HG03135 (cell line): Measurements from ENCODE around the gene UBXN4.
"Not testable (repeated sequence)": the region's sequence is repeated elsewhere in the genome, so short reads cannot be mapped to it uniquely, and the experiment has no call there.

Experiments used
- ATAC-seq: cut with Tn5 transposase; IDR thresholded peaks from one replicate; pipeline ENCODE4 v1.9.1; 2021; ENCODE audit warnings: mild to moderate bottlenecking, moderate library complexity; ENCODE audit not compliant: unreplicated experiment

The UBXN4 gene

DNA sequence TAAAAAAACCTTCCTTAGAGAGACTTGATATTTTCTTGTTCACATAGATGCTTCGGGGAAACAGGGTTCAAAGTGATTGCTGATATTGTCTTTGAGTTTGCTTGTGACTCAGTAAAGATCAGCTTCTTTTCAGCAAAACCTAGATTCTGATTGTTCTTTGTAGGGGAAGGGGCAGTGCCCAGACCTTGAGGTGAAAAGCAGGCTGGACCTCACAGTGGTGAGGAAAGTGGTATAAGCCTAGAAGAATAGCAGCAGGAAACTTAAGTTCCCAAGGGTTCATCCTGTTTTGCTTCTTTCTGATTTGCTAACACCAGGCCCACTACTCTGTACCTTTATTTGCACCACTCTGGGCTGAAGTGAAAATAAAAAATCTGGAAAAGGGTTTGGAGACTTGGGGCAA, 20.9 kb downstream of the UBXN4 start:
- no peak for ATAC-seq

DNA sequence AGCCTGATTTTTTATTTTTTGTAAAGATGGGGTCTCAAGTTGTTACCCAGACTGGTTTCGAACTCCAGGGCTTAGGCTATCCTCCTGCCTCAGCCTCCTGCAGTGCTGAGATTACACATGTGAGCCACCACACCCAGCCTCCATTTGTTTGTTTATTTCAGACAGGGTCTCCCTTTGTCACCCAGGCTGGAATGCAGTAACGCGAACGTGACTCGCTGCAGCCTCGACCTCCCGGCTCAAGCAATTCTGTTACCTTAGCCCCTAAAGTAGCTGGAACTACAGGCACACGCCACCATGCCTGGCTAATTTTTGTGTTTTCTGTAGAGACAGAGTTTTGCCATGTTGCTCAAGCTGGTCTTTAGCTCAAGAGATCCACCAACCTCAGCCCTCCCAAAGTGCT, 27.2 kb downstream of the UBXN4 start:
- no peak for ATAC-seq

DNA sequence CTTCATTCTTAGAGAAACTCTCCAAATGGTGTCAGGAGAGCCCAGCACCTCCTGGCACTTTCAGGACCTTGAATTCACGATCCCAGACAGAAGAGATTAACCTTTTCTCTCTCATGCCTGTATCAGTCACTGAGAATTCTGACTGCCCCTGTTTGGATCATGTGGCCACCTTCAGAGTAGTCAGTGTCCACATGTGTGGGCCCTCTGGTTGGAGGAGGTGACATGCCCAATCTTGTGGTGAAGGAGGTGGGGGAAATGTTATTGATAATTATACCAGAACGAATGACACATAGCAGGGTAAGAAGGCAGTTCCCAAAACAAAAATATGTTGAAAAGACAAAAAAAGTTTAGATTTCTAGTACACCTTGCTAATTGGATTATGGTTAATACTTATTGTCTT, 31.7 kb downstream of the UBXN4 start:
- ATAC-seq = no peak

DNA sequence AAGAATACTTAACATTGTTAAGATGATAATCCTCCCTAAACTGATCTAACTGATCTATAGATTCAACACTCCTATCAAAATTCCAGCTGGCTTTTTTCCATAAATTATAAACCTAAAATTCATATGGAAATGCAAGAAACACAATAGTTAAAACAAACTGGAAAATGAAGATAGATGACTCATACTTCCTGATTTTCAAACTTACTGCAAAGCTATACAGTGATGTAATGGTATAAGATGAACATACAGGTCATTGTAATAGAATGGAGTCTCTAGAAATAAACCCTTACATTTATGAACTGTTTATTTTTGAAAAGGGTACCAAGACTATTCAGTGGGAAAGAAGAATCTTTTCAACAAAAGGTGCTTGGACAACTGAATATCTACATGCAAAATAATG, 32.3 kb downstream of the UBXN4 start:
- ATAC-seq = no peak

DNA sequence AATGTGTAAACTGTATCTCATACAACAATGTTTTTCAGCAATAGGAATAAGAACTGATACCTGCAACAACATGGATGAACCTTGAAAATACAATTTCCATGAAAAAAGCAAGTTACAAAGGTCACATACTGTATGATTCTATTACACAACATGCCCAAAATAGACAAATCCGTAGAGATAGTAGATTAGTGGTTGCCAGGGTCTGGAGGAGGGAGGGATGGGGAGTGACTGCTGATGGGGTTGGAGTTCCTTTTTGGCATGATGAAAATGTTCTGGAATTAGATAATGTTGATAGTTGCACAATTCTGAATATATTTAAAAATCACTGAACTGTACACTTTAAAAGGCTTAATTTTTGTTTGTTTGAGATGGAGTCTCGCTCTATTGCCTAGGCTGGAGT, 33.8 kb downstream of the UBXN4 start:
- ATAC-seq = no peak

DNA sequence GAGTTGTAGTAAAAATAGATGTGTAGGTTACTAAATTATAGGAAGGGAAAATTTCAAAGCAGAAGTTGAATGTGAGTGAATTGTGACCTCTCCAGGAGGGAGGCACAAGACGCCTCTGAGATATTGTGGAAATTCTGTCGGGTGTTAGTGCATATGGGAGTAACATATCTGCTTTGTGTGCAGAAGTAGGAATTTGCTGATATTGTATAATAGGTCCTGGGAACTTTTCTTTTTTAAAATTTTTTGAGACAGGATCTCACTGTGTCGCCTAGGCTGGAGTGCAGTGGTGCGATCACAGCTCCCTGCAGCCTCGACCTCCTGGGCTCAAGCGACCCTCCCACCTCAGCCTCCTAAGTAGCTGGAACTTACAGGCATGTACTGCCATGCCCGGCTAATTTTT, 34.7 kb downstream of the UBXN4 start:
- no peak for ATAC-seq

DNA sequence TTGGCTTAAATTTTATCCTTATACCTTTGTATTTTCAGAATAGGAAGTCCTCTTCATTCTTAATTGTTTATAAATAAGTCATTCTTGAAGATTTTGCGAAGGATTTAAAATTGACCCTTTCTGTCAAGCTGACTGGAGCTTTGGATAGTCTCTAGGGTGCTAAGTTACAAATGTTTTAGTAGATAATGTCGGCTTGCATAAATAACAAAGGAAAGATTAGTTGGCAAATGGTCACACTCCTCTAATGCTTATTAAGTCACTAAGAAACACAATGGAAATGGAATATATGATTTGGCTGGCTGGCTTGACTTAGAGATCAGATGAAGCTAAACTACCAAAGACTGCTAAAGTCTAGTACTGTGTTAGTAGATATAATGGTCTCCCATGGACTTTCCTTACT, 40.6 kb downstream of the UBXN4 start:
- no peak for ATAC-seq

DNA sequence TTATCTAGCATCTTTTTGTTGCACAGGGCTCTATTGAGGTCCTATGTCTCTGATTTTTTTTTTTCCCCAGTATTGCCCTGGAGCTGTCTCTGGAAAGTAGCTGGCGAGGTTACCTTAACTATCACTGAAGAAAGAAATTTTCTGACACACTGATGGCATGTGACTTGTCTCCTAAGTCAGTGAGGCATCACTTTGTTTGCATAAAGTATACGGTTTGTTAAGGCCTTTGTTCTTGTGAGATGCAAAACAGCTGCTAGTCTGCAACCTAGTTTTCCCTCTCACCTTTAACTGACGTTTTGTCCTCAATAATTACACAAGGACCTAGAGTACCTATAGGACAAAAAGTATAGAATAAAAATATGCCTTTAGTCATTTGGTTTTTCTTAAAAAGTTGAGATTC, 41.8 kb downstream of the UBXN4 start:
- no peak for ATAC-seq

DNA sequence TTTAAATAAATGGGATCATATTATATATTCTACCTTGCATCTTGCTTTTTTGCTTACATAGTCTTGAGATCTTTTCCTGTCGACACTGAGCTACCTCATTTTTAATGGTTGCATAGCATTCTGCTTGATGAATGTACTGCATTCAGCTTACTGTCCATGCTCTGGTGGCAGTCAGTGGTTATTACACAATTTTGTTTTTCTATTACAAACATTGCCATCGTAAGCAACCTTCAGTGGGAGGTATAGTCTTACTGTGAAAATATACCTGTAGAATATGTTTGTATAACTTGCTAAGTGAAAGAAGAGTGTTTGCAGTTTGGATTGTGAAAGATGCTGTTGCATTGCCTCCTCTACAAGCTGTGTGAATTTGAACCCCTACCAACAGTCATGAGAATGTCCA, 43.4 kb downstream of the UBXN4 start:
- no peak for ATAC-seq

DNA sequence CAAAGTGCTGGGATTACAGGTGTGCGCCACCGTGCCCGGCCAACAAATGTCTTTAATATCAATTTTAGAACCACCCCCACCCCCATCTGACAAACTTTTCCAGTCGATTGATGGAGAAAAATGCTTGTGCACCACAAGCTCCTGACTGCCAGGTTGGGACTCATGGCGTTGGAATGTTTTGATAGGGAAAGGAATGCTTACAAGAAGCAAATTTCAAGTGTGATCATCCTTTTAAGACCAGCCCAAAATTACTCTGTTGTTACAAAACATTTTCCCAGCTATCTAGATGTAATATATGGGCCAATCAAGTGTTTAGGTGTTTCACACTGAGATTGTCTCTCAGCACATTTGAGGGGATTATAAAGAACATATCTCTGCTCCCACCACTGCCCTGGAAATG, 45.2 kb downstream of the UBXN4 start:
- ATAC-seq = no peak

DNA sequence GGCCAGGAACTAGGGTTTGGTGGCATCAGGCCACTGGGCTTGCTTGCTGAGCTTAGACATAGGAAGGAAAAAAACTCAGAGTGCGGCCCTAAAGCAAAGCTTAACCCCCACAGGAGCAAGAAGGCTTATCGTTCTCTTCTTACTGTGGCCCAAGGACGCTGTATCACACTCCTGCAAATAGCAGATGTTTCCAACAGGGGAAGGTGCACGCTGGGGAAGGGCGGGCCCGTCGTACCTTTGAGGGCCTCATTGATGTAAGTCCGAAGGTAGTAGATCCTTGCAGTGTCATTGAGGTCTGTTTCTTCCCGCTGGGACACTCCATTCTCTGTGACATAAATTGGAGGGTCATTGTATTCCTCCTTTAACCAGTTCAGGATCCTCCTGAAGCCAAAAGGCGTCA, 48.8 kb downstream of the UBXN4 start:
- no peak for ATAC-seq

DNA sequence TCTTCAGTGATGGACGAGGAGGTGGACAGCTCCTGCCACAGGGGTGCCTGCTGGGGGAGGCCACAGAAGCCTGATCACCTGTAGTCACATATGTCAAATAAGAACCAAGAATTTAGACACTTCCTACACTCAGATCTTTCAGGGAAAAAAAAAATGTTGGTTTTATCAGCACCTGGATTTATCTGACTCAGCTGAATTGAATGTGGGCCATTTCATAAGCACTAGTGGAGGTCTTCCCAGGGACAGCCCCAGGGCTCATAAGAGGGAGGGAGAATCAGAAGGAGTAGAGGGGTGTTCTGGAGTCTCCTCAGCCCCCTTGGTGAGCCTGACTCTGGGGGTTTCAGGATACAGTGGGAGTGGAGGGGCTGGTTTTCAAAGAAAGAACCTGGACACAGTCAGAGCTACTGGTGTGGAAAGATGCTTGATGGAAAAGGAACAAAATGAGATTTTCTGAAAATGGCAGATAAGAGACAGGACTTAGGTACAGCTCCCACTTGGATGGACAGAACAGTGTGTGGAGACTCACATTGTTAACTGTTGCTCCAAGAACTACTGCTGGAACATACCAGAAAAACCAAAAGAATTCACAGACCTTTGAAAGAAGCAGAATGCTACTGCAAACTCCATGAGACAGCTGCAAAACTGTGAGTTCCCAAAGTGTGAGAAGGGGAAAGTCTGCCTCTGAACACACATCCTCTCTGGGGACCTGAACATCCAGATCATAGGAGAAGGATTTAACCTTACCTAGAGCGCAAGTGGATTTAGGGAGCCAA, 49.9 kb downstream of the UBXN4 start:
- ATAC-seq = no peak

DNA sequence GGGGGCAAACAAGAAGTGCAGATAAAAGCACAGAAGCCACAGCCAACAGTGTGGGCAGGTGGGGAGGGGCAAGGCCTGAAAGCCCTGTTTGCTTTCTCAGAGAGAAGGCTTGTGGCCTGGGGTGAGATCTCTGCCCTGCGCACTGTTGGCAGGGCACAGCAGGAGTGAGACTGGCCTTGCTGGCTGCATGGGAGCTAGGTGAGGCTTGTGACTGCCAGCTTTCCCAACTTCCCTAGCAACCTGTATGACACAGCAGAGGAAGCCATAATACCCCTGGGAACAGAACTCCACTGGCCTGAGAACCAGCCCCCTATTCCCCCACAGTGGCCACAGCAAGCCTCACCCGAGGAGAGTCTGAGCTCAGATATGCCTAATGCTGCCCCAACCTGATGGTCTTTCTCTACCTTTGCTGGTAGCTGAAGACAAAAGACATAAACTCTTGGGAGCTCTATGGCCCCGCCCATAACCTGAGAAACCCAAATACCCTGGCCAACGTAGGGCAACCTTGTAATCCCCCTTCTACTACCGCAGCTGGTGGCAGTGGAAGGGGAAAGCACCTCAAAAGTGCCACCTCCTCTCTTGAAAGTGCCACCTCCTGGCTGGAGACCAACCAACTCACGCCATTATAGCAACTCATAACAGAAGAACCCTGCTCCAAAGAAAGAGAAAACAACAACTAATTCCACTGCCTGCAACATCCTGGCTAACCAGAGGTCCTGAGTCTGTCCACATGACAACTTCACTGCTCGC, 50.9 kb downstream of the UBXN4 start:
- ATAC-seq = no peak

DNA sequence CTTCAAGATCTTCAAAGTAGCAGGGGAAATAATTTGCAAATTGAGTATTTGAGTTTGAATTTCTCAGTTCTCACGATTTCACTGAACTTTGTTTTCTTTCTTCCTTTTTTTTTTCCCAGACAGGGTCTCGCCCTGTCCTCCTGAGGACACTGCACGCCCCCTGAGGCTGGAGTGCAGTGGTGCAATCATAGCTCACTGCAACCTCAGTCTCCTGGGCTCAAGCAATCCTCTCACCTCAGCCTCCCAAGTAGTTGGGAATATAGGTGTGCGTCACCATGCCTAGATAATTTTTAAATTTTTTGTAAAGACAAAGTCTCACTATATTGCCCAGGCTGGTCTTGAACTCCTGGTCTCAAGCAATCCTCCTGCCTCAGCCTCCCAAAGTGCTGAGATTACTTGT, 54.0 kb downstream of the UBXN4 start:
- ATAC-seq = not testable (repeated sequence)

DNA sequence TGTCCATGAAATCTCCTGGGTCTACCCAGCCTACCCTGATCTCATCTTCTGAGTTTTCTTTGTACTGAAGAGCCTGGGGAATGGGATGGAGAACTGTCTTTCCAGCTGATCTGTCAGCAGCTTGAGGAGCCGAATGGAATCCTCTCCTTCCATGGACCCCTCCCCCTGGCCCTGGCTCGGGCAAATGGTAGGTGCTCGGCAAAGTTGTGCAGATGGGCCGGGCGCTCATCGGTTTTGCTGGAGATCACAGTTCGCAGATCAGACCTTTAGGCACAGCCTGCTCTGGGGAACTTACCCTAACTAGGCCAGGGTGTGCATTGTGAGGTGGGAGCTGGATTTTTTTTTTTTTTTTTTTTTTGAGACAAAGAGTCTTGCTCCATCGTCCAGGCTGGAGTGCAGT, 55.0 kb downstream of the UBXN4 start:
- ATAC-seq = no peak

DNA sequence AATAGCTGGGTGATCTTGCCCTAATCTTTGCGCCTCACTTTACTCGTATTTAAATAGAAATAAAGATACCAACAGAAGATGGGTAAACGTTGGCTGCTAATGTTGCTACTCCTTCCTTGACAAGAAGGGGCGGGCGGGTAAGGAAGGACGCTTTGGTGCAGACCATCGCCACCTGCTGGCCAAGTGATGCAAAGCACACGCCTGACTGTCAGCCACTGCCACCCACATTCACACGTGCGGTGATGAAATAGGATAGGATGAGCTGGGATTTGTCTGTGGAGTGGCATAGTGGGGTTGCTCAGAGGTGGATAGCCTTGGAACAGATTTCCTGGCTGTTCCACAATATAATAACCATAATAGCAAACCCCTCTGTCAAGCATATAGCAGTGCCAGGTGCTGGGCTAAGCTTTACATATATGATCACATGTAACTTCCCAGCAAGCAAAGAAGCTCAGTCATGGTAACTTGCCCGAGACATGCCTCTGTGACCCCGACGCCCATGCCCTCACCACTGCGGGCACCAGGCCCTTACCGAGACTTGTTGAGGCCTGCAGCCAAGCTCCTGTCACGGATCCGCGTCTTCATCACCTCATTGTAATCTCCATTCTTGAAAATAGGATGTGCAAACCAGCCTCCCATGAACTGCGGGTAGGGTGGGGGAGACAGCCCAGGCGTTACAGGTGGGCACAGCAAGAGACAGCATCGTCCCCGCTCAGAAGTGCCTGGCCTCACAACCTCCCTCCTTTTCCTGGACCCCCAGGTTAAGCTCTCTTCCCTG, 56.0 kb downstream of the UBXN4 start:
- ATAC-seq = peak; percentile 78

DNA sequence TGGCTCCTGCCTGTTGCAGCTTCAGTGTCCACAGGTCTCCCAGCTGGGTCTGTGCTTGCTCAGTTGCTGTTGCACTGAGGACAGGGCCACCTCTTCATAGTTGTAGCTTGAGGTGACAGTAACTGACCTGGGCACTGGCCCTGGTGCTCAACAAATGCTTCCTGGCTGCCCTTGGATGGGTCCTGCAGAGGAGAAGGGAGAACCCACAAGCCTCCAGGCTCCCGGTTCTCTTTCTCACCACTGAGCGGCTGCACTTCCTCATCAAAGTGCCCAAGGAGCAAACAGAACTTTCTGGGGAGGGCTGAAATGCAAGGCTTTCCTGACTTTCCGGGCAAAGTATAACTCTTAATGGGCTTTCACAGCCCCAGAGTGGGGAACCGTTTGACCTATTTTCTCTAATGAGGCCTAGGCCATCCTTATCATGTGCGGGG, 56.6 kb downstream of the UBXN4 start:
- no peak for ATAC-seq

DNA sequence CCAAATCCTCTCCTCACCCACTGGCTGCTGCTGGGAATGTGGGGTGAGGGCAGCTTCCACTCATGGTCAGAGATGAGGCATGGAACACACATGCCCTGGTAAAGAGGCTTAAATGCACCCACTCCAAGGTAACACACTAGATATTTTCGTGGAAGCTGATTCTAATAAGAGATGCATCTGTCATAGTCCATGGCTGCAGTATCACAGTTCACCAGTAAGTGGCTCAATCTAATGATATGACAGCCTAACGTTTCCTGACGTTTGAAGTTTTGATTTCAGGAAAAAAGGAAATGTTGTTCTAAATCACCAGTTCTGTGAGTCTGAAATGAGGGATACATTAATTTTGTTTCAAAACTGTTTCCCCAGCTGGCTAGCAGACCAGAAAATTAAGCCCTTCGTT, 57.1 kb downstream of the UBXN4 start:
- no peak for ATAC-seq

DNA sequence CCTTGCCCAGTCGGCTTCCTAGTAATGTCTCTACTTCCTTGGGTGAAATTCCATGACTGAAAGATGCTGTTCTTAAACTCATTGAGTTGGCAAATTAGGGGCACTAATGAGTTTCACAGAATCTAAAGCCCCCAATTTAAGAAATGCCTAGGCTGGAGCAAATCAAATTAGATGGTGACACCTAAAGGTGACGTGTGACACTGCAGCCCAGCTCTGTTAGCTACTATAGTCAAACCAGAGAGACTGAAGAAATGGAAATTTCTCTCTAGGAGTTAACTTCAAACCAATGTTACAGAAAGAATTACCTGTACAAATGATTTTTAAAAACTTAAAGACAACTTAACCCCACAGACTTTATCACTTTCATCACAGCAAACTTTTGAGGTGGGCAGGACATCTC, 58.1 kb downstream of the UBXN4 start:
- no peak for ATAC-seq

DNA sequence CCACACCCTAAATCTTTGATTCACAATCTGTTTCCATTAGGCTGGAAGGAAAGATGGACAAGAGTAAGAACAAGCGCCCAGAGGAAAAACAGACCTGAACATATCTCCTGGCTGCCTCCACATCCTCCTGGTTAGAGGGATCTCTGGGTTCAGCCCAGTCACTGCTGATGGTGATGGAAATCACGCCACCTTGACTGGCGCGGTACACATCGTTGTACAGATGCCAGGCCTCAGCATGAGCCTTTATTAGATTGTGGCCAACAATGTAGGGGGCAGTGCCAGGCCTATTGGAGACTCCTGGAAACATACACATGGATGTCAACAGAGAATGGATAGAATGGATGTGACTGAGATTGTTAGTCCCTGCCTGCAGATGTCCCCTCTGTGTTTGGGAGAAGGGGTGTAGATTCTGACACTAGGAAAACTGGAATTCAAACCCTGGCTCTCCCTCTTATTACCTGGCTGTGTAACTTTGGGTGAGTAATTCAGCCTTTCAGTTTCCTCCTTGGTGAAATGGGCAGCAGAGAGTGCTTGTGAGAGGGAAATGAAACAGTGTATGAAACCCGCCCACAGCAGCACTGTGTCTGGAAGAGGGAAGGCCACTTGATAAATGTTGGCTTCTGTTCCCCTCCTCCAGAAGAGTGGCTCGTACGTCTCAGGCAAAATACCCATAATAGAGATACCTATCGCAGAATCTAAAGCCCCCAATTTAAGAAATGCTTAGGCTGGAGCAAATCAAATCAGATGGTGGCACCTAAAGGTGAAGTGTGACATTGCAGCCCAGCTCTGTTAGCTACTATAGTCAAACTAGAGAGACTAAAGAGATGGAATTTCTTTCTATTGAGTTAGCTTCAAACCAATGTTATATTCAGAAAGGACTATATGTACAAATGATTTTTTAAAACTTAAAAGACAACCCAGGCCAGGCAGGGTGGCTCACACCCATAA, 59.1 kb downstream of the UBXN4 start:
- ATAC-seq = no peak

DNA sequence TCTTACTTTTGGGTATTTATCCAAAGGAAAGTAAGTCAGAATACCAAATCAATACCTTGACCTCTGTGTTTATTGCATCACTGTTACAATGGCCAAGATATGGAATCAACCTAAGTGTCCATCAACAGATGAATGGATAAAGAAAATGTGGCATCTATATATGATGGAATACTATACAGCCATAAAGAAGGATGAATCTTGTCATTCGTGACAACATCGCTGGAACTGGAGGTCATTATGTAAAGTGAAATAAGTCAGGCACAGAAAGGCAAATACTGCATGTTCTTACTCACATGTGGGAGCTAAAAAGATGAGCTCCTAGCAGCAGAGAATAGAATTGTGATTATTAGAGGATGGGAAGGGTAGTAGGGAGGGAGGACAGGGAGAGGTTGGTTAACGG, 60.7 kb downstream of the UBXN4 start:
- ATAC-seq = no peak
